ENCODE data around the gene ASAP3. TPM values are rescaled to one million over a fixed set of nuclear protein-coding genes. Genes with fewer than 3 reads are reported as not detected.

ASAP3 gene
- total RNA-seq, 1 experiment from 2014 or later: 71.2 TPM

DNA sequence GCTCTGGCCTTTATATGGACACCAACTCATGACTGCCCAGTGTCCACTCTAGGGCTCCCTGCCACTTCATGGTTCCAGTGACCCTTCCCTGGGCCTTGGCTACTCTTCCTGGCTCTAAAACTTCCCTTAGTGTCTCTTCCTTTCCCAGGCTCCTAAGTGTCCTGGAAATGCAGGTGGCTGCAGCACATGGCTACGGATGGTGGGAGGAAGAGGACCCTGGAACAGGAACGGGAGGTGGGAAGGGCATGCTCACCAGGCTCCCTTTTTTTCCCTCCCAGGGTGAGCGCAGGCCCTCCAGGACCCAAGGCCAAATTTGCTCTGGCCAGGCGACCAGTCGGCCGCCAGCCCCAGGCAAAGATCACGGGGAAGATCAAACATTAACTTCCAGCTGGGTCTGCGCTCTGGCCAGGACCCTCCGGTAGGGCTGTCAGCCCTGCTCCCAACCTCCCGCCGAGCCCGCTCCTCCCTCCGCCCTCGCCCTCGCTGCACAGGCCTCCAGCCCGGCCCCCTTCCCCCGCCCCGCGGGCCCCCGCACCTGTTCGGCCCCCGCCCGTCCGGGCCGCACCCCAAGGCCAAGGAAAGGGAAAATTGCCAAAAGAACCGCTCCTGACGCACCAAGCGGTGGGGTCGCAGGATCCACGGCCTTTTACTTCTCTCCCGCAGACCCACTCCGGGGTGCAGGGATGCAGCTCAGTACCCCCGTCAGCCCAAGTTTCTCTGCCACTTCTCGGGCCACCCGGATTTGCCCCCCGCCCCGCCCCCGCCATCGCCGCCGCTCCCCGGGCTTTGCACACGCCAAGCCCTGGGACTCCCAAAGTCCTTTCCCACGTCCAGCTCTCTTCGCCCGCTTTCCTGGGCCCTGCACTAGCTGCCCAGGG lies 60.3 kb downstream of the ASAP3 start (continued):
- TF ChIP-seq E2F4 (CRISPR knock-in tag; IDR thresholded peaks at IDR 0.05; ENCODE audit: borderline replicate concordance, low read depth) (no peak), MLX (CRISPR knock-in tag; IDR thresholded peaks at IDR 0.05) (no peak)

- H3K36me3 Mint-ChIP-seq: peaks cover 11% of the 10 kb centered on the region
- peaks cover 11% of the 10 kb centered on the region for H3K4me1 Mint-ChIP-seq
- ChIA-PET POLR2A (interaction anchor here (1.4 kb wide), 1 partner anchor 74 kb away, joined by 3 read pairs; no protein-coding TSS in a partner anchor), CTCF (interaction anchor here (0.9 to 5.6 kb wide), 5 partner anchors 19 to 269 kb away, joined by 3 to 37 read pairs (median 20); partner anchors contain the start of gene RPL11)
- no peak for ATAC-seq
- peaks cover 99% of the 10 kb centered on the region for H3K27me3 Mint-ChIP-seq (ENCODE audit: low read depth)
- no peak for TF ChIP-seq CBFB (CRISPR knock-in tag; IDR thresholded peaks at IDR 0.05; ENCODE audit: low read depth)
- no peak for TF ChIP-seq USF1 (CRISPR knock-in tag; IDR thresholded peaks at IDR 0.05)
- no peak for TF ChIP-seq GABPB1 (CRISPR knock-in tag; IDR thresholded peaks at IDR 0.05)
- TF ChIP-seq FOXP1 (CRISPR knock-in tag; IDR thresholded peaks at IDR 0.05; ENCODE audit: borderline replicate concordance): no peak
- TF ChIP-seq ARID4B (CRISPR knock-in tag; IDR thresholded peaks at IDR 0.05; ENCODE audit: borderline replicate concordance): no peak
- no peak for TF ChIP-seq ZNF219 (CRISPR knock-in tag; IDR thresholded peaks at IDR 0.05; ENCODE audit: borderline replicate concordance)
- TF ChIP-seq MLX (CRISPR knock-in tag; IDR thresholded peaks at IDR 0.05): no peak
- TF ChIP-seq, protein P1, sequence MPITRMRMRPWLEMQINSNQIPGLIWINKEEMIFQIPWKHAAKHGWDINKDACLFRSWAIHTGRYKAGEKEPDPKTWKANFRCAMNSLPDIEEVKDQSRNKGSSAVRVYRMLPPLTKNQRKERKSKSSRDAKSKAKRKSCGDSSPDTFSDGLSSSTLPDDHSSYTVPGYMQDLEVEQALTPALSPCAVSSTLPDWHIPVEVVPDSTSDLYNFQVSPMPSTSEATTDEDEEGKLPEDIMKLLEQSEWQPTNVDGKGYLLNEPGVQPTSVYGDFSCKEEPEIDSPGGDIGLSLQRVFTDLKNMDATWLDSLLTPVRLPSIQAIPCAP (CRISPR knock-in tag; IDR thresholded peaks at IDR 0.05): no peak
- no peak for TF ChIP-seq ZBTB21 (CRISPR knock-in tag; IDR thresholded peaks at IDR 0.05; ENCODE audit: borderline replicate concordance)
- TF ChIP-seq SP1 (CRISPR knock-in tag; conservative IDR thresholded peaks at IDR 0.05): no peak
- DNase-seq (ENCODE audit: low spot score): no peak
- H3K27ac Mint-ChIP-seq: no peak overlapping the region
- no peaks in the 10 kb centered on the region for H3K9me3 Mint-ChIP-seq
- H3K4me3 Mint-ChIP-seq: no peak overlapping the region
These were observed 61.0 kb downstream of the ASAP3 start for GRCh38 chr1:23422941-23423340.

All from WTC11 (cell line).